Central memory CD8-positive, alpha-beta T cell (primary cell): ENCODE data around the gene CHCHD6.
"Not testable (repeated sequence)": the region's sequence is repeated elsewhere in the genome, so short reads cannot be mapped to it uniquely, and the experiment has no call there.

Source experiments
- ATAC-seq: fragments of 150-1000 bp; cut with Tn5 transposase; replicated peaks from 2 replicates; pipeline ENCODE4 v1.10.0; 2022; ENCODE audit warnings: mild to moderate bottlenecking, moderate FRiP score, moderate number of reproducible peaks; ENCODE audit not compliant: poor library complexity, severe bottlenecking; ENCODE audit errors: extremely low read depth
- DNase-seq, 2 donors: peaks; one replicate each; pipeline ENCODE4 v3.0.0; 2021; ENCODE audit warnings: low spot score in 2 of 2
- H3K27ac Mint-ChIP-seq: one replicate; pipeline ENCODE4 v1.8.0; 2022; ENCODE audit warnings: low read depth, mild to moderate bottlenecking, moderate library complexity, mixed read lengths
- H3K27me3 Mint-ChIP-seq: one replicate; pipeline ENCODE4 v1.8.0; 2022; ENCODE audit warnings: mixed read lengths
- H3K36me3 Mint-ChIP-seq: one replicate; pipeline ENCODE4 v1.8.0; 2022; ENCODE audit warnings: mild to moderate bottlenecking, moderate library complexity, mixed read lengths; ENCODE audit not compliant: insufficient read depth
- H3K4me1 Mint-ChIP-seq: one replicate; pipeline ENCODE4 v1.8.0; 2022; ENCODE audit warnings: mixed read lengths
- H3K4me3 Mint-ChIP-seq: one replicate; pipeline ENCODE4 v1.8.0; 2022; ENCODE audit warnings: mild to moderate bottlenecking, moderate library complexity, mixed read lengths
- H3K9me3 Mint-ChIP-seq: one replicate; pipeline ENCODE4 v1.8.0; 2022; ENCODE audit warnings: mixed read lengths

CHCHD6 gene

GRCh38 chr3:126780666-126781065 is 76.6 kb downstream of the CHCHD6 start:
- H3K9me3 Mint-ChIP-seq, result no peaks in the 10 kb centered on the region
- ATAC-seq (no peak), DNase-seq (no peak)
- peaks cover 1% of the 10 kb centered on the region for H3K36me3 Mint-ChIP-seq
- H3K4me1 Mint-ChIP-seq, result peaks cover 8% of the 10 kb centered on the region
- H3K27ac Mint-ChIP-seq, result no peak overlapping the region
- no peak overlapping the region for H3K4me3 Mint-ChIP-seq
- H3K27me3 Mint-ChIP-seq, result no peaks in the 10 kb centered on the region

- Mint-ChIP-seq H3K27ac (no peak overlapping the region), H3K9me3 (no peaks in the 10 kb centered on the region), H3K4me1 (peaks cover 8% of the 10 kb centered on the region), H3K4me3 (no peak overlapping the region), H3K36me3 (peaks cover 1% of the 10 kb centered on the region), H3K27me3 (no peaks in the 10 kb centered on the region)
- DNase-seq (no peak), ATAC-seq (no peak)
Observed at GRCh38 chr3:126781406-126781805, 77.4 kb downstream of the CHCHD6 start.

GRCh38 chr3:126781889-126782491 is 78.0 kb downstream of the CHCHD6 start:
- DNase-seq (no peak), ATAC-seq (no peak)
- H3K27me3 Mint-ChIP-seq, result no peaks in the 10 kb centered on the region
- no peak overlapping the region for H3K4me3 Mint-ChIP-seq
- H3K27ac Mint-ChIP-seq, result no peak overlapping the region
- peaks cover 8% of the 10 kb centered on the region for H3K4me1 Mint-ChIP-seq
- no peaks in the 10 kb centered on the region for H3K9me3 Mint-ChIP-seq
- H3K36me3 Mint-ChIP-seq, result peaks cover 1% of the 10 kb centered on the region

- no peak overlapping the region for H3K4me3 Mint-ChIP-seq
- no peak for DNase-seq
- H3K27me3 Mint-ChIP-seq, result no peaks in the 10 kb centered on the region
- peaks cover 1% of the 10 kb centered on the region for H3K36me3 Mint-ChIP-seq
- no peak overlapping the region for H3K27ac Mint-ChIP-seq
- ATAC-seq, result no peak
- H3K4me1 Mint-ChIP-seq, result peaks cover 8% of the 10 kb centered on the region
- no peaks in the 10 kb centered on the region for H3K9me3 Mint-ChIP-seq
Observed at GRCh38 chr3:126782536-126782935, 78.5 kb downstream of the CHCHD6 start.

GRCh38 chr3:126784254-126784653 is 80.2 kb downstream of the CHCHD6 start:
- DNase-seq (no peak), ATAC-seq (no peak)
- no peak overlapping the region for H3K27ac Mint-ChIP-seq

DNA sequence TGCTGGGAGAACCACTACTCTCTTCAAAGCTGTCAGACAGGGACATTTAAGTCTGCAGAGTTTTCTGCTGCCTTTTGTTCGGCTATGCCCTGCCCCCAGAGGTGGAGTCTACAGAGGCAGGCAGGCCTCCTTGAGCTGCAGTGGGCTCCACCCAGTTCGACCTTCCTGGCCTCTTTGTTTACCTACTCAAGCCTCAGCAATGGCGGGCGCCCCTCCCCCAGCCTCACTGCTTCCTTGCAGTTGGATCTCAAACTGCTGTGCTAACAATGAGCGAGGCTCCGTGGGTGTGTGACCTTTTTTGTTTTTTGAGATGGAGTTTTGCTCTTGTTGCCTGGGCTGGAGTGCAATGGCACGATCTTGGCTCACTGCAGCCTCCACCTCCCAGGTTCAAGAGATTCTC is 87.3 kb downstream of the CHCHD6 start:
- Mint-ChIP-seq H3K4me1 (peaks cover 11% of the 10 kb centered on the region), H3K9me3 (peaks cover 11% of the 10 kb centered on the region)
- ATAC-seq, DNase-seq, H3K36me3 Mint-ChIP-seq, H3K27me3 Mint-ChIP-seq, H3K27ac Mint-ChIP-seq, H3K4me3 Mint-ChIP-seq: not testable (repeated sequence)

More at GRCh38 chr3:126784254-126784653, 80.2 kb downstream of the CHCHD6 start:
- no peaks in the 10 kb centered on the region for H3K9me3 Mint-ChIP-seq
- no peak overlapping the region for H3K4me3 Mint-ChIP-seq
- peaks cover 13% of the 10 kb centered on the region for H3K4me1 Mint-ChIP-seq
- no peaks in the 10 kb centered on the region for H3K27me3 Mint-ChIP-seq
- H3K36me3 Mint-ChIP-seq, result no peaks in the 10 kb centered on the region

GRCh38 chr3:126792998-126793397 is 89.0 kb downstream of the CHCHD6 start:
- peaks cover 11% of the 10 kb centered on the region for H3K9me3 Mint-ChIP-seq

DNA sequence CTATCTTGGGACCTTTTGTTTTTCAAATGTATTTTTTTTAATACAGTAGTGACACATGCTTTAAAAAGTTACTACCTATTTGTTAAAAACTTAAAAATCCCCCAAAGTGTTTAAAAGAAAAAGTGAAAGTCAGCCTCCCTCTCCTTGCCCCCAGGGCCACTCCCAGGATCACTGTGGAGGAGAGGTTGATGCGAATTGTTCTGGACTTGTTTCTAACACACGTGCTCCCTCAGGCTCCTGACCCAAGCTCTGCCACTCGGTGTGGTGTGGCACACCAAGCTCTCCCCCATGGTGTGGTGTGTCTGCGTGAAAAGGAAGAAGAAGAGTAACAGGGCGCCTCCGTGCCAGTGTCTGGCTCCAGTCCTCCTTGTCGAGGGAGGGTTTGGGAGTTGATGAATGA is 93.5 kb downstream of the CHCHD6 start:
- no peak overlapping the region for H3K27ac Mint-ChIP-seq

More at GRCh38 chr3:126792998-126793397, 89.0 kb downstream of the CHCHD6 start:
- Mint-ChIP-seq H3K27ac (no peak overlapping the region), H3K4me3 (no peak overlapping the region), H3K36me3 (no peaks in the 10 kb centered on the region), H3K27me3 (no peaks in the 10 kb centered on the region), H3K4me1 (peaks cover 17% of the 10 kb centered on the region)
- DNase-seq (no peak), ATAC-seq (no peak)

GRCh38 chr3:126798521-126798920 is 94.5 kb downstream of the CHCHD6 start:
- no peaks in the 10 kb centered on the region for H3K27me3 Mint-ChIP-seq
- H3K9me3 Mint-ChIP-seq, result peaks cover 5% of the 10 kb centered on the region
- no peak for ATAC-seq
- H3K4me1 Mint-ChIP-seq, result peaks cover 5% of the 10 kb centered on the region
- H3K36me3 Mint-ChIP-seq, result no peaks in the 10 kb centered on the region
- no peak overlapping the region for H3K27ac Mint-ChIP-seq
- DNase-seq, result no peak
- H3K4me3 Mint-ChIP-seq, result no peak overlapping the region

More for the DNA sequence above, 93.5 kb downstream of the CHCHD6 start:
- peaks cover 15% of the 10 kb centered on the region for H3K9me3 Mint-ChIP-seq
- peaks cover 5% of the 10 kb centered on the region for H3K4me1 Mint-ChIP-seq
- H3K27me3 Mint-ChIP-seq, result no peaks in the 10 kb centered on the region
- no peak overlapping the region for H3K4me3 Mint-ChIP-seq
- DNase-seq, result no peak
- no peak for ATAC-seq
- no peaks in the 10 kb centered on the region for H3K36me3 Mint-ChIP-seq

DNA sequence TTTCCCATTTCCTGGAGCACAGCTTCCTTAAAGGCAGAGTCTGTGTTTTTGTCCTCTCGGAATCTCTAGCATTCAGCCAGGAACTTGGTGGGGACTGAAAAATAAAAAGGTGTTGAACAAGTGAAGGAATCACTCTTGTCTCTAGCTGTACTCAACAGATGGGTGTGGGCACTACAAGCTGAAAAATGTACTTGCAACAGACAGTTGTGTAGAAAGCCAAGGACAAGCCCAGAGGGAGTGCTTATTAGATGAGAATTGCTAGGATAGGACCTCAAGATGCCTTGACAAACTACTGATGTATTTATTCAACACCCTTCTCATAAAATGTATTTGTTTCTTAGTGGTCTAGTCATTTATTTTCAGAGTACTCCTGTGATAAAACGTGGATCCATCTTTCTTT is 95.1 kb downstream of the CHCHD6 start:
- no peaks in the 10 kb centered on the region for H3K36me3 Mint-ChIP-seq
- H3K4me1 Mint-ChIP-seq, result peaks cover 5% of the 10 kb centered on the region
- no peak overlapping the region for H3K4me3 Mint-ChIP-seq
- no peak for ATAC-seq
- peaks cover 5% of the 10 kb centered on the region for H3K9me3 Mint-ChIP-seq
- no peak for DNase-seq
- no peak overlapping the region for H3K27ac Mint-ChIP-seq
- H3K27me3 Mint-ChIP-seq, result no peaks in the 10 kb centered on the region

DNA sequence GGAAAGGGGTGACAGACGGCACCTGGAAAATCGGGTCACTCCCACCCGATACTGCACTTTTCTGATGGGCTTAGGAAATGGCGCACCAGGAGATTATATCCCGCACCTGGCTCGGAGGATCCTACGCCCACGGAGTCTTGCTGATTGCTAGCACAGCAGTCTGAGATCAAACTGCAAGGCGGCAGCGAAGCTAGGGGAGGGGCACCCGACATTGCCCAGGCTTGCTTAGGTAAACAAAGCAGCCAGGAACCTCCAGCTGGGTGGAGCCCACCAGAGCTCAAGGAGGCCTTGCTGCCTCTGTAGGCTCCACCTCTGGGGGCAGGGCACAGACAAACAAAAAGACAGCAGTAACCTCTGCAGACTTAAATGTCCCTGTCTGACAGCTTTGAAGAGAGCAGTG is 97.3 kb downstream of the CHCHD6 start:
- not testable (repeated sequence) for H3K4me1 Mint-ChIP-seq, ATAC-seq, DNase-seq, H3K4me3 Mint-ChIP-seq, H3K27me3 Mint-ChIP-seq, H3K27ac Mint-ChIP-seq, H3K36me3 Mint-ChIP-seq, H3K9me3 Mint-ChIP-seq

- ATAC-seq (no peak), DNase-seq (no peak)
- H3K4me3 Mint-ChIP-seq, result no peak overlapping the region
Observed at GRCh38 chr3:126807795-126808194, 103.8 kb downstream of the CHCHD6 start.

GRCh38 chr3:126811530-126811929 is 107.5 kb downstream of the CHCHD6 start:
- no peak for DNase-seq
- peaks cover 1% of the 10 kb centered on the region for H3K36me3 Mint-ChIP-seq
- no peak overlapping the region for H3K27ac Mint-ChIP-seq
- H3K4me1 Mint-ChIP-seq, result no peaks in the 10 kb centered on the region
- H3K9me3 Mint-ChIP-seq, result no peaks in the 10 kb centered on the region
- no peaks in the 10 kb centered on the region for H3K27me3 Mint-ChIP-seq
- ATAC-seq, result no peak
- no peak overlapping the region for H3K4me3 Mint-ChIP-seq

More at GRCh38 chr3:126807795-126808194, 103.8 kb downstream of the CHCHD6 start:
- H3K27ac Mint-ChIP-seq, result no peak overlapping the region
- H3K9me3 Mint-ChIP-seq, result no peaks in the 10 kb centered on the region
- H3K36me3 Mint-ChIP-seq, result no peaks in the 10 kb centered on the region
- no peaks in the 10 kb centered on the region for H3K4me1 Mint-ChIP-seq
- H3K27me3 Mint-ChIP-seq, result no peaks in the 10 kb centered on the region
